ENCODE measurements around the gene ORC4.
A peak's percentile ranks its signal among the peaks of the same experiment; 100 is the strongest.

Gene ORC4

DNA sequence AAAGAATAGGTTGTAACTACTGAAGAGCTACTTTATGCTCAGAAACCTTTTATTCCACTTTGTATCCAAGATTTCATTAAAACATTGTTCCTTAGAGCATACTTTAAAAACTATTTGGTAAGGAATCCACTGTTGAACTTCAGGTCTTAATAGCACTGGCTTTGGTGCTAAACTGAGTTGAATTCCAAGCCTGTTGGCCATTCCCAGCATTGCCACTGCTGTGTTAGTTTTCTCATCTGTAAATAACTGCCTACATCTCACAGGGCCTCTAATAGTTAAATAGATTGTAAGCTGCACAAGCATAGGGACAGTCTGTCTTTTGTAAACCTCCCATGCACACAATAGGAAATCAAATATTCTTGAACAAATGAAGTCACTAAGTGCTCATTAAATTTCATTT lies 86.6 kb downstream of the ORC4 start:
- DNase-seq (ENCODE audit: low read depth in 3 of 3) = no peak

DNA sequence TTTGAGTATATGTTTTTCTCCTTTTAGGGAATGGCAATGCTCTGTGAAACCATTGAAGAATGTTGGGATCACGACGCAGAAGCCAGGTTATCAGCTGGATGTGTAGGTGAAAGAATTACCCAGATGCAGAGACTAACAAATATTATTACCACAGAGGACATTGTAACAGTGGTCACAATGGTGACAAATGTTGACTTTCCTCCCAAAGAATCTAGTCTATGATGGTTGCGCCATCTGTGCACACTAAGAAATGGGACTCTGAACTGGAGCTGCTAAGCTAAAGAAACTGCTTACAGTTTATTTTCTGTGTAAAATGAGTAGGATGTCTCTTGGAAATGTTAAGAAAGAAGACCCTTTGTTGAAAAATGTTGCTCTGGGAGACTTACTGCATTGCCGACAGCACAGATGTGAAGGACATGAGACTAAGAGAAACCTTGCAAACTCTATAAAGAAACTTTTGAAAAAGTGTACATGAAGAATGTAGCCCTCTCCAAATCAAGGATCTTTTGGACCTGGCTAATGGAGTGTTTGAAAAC lies 93.4 kb downstream of the ORC4 start:
- no peak for DNase-seq (ENCODE audit: low read depth in 3 of 3)

DNA sequence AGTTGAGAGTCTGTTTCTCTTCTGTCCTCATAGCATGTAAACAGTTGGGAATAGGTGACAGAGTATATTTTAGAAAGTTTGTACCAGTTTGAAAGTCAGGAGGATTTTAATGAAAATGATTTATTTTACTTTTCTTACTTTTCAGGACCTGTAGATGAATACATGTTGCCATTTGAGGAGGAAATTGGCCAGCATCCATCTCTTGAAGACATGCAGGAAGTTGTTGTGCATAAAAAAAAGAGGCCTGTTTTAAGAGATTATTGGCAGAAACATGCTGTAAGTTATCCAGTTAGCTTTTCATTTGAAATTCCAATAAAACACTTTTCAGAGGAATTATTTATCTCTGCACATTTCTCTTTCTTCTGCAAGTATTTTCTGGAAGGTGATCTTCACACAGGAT lies 94.7 kb downstream of the ORC4 start:
- DNase-seq (ENCODE audit: low read depth in 3 of 3) = no peak

DNA sequence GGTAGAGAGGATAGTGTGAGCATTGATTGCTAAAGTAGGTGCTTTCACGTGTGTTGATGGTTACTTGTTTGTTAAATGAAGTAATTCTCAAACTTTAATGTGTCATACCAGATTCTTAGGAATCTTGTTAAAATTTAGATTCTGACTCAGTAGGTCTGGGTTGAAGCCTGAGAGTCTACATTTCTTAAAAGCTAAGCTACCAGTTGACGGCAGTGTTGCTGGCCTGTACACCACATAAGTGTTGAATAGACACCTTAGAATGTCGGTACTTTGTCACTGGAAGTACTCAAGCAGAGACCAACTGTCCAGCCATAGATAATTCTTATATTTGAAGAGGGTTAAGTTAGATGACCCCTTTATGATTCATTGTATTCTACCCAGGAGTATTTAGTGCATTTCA lies 95.9 kb downstream of the ORC4 start:
- no peak for DNase-seq (ENCODE audit: low read depth in 3 of 3)

DNA sequence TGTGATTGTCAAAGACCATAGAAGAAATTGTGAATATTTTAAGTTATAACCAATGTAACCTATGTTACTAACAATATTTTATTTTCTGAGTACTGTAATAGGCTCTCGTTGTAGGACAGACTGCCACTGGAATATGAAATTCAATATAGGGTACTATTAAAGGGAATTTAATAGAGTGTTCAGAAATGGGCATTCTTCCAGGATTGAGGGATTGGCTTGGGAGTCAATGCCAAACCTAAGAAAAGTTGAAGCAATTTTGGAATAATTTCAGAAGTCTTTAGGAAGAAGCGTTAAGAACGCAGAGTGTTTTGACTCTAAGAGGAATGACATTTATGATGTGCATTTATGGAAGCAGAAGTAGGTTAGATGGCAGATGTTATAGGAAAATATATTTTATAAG lies 96.7 kb downstream of the ORC4 start:
- DNase-seq (ENCODE audit: low read depth in 3 of 3) = no peak

DNA sequence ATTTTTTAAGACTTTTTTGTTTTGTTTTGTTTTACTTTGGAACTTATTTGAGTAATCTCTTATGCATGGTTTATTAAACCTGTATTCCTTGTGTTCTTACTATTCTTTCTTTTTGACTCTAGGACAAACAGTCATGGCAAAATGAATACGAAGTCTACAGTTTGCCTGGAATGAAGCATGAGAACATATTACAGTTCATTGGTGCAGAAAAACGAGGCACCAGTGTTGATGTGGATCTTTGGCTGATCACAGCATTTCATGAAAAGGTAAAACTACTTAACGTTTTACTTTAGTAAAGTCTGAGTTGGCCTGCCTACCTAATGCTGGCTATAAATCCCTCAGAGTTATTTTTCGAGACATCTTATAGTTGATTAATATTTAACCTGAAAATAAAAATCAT lies 103.4 kb downstream of the ORC4 start:
- DNase-seq (ENCODE audit: low read depth in 3 of 3) = no peak

DNA sequence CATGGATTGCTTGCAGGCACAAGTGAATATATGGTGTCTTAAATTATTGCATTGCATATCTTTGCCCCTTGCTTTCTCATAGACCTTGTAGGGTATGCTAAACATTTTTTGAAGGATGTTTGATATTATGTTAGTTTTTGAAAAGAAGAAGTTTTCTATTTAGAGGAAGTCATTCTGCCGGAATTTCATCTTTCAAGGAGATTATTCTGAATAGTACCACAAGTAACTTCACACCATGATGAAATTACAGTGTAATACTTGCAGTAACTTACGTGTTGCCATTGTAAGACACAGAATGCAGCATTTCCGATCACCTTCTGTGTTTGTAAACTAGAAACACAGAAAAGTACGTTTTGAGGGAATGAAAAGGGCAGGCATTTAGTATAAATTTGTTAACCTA lies 103.8 kb downstream of the ORC4 start:
- DNase-seq (ENCODE audit: low read depth in 3 of 3) = no peak

DNA sequence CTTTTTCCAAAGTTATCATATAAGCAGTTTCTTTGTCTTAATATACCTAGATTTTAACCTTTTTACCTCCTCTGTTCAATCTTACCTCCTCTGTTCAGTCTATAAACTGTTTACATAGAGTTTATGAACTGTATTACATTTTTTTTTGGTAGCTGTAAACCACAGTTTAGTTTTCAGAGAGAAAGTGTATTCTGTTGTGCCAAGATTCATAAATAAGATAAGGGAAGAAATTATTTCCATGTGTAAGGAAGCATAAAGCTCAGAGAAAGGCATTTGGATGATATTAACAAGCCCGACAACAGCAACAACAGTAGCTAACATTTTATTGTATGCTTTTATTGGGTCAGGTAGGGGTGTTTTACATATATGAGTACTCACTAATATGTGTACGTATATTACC lies 104.5 kb downstream of the ORC4 start:
- no peak for DNase-seq (ENCODE audit: low read depth in 3 of 3)

DNA sequence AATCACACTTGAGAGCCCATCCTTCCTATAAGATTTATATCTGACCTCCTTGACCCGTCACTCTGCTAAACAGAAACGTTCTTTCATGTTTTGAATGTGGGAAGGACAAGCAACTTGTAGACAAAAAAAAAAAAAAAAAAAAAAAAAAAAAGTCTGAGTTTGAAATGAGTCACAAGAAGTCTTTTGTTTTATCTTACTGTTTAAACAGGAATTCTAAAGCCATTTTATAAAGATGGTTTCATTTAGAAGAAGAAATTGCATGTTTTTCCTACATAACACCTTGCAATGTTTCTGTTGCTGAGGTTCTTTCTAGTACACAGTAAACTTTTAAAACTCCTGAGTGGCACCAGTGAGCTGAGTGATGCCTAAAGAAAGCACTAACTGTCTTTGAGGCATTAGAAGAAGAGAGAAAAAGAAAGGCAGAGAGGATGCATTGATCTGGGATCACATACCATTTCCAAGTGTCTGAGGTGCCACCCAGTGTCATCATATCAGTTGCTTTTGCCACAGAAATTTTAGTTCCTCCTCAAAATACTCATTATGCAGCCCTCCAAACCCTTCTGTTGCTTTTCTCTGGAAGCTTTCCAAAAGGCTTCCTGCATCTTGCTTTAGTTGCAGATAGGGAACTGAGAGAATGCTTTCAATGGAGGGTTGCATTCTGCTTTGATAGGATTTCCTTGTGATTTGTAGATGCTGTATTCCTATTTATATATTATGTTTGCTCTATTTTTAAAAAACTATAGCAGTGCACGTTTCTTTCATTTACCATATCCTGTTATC lies 106.6 kb downstream of the ORC4 start:
- no peak for DNase-seq (ENCODE audit: low read depth in 3 of 3)

DNA sequence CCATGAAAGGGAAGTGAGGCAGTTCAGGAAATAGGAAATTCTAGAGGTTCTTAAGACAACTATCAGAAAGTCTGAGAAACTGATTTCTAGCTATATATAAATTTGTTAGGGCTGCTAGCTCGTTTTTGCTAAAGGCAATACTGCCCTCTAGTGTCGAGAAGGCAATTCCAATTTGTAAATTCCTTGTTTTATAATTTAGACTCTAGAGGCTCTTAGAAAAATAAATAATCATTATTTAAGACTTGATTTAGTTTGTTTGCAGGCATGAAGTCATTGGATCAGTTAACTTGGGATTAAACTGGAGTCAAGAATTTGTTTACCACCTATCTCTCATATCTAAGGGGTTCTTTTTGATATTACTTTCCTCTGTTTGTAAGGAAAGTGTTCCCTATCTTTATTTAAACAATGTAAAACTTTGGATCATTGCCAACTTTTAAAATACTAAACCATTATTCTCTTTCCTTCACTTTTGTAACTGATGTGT lies 109.5 kb downstream of the ORC4 start:
- peak in 1 of 3 donors; percentile 7 for DNase-seq (ENCODE audit: low read depth in 3 of 3)

DNA sequence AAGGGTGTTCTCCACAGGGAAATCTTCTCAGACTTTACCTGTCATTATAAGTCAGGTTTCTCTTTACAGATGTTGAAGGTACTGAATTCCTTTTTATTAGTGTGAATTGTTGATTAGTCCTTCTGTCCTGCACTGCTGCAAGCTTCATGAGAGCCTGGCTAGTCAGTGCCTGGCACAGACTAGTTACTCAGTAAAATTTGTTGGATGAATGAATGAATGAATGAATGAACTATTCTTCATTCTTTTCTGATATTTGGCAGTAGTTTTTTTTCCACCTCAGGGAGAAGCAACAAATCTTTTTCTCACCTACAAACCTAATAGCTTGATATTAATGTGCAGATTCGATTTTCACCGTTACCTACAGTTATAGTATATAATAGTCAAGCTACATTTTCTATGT lies 111.4 kb downstream of the ORC4 start:
- DNase-seq (ENCODE audit: low read depth in 3 of 3) = no peak

DNA sequence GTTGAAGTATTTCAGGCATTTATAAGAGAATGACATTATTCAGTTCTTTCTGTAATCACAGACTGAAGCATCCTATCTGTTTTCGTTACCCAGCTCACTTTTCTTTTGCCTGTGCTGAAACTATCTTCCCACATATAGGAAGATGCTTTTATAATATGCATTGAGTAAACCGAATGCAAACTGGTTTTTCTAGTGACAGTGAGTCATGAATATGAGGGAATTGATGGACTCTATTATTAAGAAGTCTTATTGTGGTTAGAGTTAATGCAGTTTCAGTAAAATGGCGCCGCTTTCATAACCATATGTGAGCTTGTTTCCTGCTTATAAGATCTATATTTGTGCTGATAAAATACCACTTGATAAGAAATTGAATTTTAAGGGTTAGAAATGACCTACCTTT lies 116.5 kb downstream of the ORC4 start:
- no peak for DNase-seq (ENCODE audit: low read depth in 3 of 3)

DNA sequence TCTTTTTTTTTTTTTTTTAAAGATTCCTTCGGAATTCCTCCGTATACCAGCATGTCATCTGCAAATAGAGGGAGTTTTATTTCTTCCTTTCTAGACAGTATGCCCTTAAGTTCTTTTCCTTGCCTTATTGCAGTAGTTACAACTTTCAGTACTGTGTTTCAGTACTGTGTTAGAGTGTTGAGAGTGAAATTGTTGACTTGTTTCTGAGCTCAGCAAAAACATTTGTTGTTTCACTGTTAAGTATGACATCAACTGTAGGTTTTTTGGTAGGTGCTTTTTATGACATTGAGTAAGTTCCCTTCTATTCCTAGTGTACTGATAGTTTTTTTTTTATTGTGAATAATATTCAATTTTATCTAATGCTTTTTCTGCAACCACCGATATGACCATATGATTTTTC lies 131.9 kb downstream of the ORC4 start:
- no peak for DNase-seq (ENCODE audit: low read depth in 3 of 3)

DNA sequence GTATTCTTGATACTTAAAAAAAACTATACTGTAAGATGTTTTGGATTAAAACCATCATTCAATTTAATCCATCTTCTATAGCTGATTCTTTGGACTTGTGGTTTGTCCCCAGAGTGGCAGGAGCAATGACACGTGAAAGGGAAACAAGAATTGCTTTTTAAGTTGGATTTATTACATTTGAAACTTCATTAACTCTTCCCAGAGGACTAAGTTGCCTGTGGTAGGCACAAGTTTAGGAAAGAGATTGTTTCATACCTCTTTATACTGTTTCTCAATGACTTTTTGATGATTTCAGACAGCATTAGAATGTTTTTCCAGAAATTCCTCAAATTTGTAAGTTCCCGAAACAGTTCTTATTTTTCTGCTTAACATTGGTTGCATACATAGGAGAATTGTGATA lies 134.4 kb downstream of the ORC4 start:
- DNase-seq (ENCODE audit: low read depth in 3 of 3) = no peak

DNA sequence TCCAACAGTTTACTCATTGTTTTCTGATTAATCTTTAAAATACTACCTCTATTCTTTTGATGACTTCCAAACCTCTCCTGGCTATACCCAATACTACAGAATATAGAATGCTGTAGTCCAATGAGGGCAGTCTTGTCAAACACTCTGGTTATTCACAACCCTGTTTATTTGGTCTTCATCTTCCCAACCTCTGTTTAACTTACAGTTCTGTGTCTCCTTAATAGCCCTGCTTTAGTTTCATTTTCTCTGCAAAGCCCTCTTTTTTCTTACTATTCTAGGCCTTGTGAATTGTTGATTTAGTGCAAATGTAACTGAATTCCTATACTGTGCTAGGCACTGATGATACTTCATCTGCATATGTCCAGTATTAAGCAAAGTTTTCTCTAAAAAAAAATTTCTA lies 135.7 kb downstream of the ORC4 start:
- DNase-seq (ENCODE audit: low read depth in 3 of 3) = no peak

DNA sequence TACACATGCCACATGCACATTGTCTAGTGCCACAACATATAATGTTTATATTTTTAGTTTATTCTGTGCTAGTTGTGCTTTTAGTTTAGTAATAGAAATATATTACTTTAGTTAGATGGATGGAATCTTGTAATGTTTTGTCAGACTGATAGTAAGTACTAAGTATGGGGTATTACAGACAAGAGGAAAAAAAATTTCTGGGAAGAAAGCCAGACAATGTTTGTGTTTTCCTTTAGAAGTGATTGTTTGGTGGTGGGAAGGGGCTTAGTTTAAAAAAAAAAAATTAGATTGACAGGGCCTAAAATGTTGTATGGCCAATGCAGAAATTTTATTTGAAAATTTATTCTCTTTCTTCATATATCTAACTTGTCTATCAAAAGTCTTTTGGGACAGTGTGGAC lies 137.9 kb downstream of the ORC4 start:
- no peak for DNase-seq (ENCODE audit: low read depth in 3 of 3)

Data from stimulated activated CD4-positive, alpha-beta T cell treated with anti-CD3 and anti-CD28 coated beads, TNF-alpha, amount 100 ng/mL, for 48 hours (primary cell).